ENCODE data around the gene BAIAP2L1. TPM values are rescaled to one million over a fixed set of nuclear protein-coding genes. Genes with fewer than 3 reads are reported as not detected.
"Not testable (repeated sequence)": the region's sequence is repeated elsewhere in the genome, so short reads cannot be mapped to it uniquely, and the experiment has no call there.

Gene BAIAP2L1, protein sequence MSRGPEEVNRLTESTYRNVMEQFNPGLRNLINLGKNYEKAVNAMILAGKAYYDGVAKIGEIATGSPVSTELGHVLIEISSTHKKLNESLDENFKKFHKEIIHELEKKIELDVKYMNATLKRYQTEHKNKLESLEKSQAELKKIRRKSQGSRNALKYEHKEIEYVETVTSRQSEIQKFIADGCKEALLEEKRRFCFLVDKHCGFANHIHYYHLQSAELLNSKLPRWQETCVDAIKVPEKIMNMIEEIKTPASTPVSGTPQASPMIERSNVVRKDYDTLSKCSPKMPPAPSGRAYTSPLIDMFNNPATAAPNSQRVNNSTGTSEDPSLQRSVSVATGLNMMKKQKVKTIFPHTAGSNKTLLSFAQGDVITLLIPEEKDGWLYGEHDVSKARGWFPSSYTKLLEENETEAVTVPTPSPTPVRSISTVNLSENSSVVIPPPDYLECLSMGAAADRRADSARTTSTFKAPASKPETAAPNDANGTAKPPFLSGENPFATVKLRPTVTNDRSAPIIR
- 20.6 TPM for total RNA-seq (ENCODE audit: unreplicated experiment)
- long read RNA-seq, transcript BAIAP2L1-201 (14 exons, 3,622 nt) = major isoform, 6 of 10 reads
- long read RNA-seq, partial matches to known transcripts = 0 of 10 reads
- long read RNA-seq, other reads (novel, unspliced or antisense) = 4 of 10 reads

DNA sequence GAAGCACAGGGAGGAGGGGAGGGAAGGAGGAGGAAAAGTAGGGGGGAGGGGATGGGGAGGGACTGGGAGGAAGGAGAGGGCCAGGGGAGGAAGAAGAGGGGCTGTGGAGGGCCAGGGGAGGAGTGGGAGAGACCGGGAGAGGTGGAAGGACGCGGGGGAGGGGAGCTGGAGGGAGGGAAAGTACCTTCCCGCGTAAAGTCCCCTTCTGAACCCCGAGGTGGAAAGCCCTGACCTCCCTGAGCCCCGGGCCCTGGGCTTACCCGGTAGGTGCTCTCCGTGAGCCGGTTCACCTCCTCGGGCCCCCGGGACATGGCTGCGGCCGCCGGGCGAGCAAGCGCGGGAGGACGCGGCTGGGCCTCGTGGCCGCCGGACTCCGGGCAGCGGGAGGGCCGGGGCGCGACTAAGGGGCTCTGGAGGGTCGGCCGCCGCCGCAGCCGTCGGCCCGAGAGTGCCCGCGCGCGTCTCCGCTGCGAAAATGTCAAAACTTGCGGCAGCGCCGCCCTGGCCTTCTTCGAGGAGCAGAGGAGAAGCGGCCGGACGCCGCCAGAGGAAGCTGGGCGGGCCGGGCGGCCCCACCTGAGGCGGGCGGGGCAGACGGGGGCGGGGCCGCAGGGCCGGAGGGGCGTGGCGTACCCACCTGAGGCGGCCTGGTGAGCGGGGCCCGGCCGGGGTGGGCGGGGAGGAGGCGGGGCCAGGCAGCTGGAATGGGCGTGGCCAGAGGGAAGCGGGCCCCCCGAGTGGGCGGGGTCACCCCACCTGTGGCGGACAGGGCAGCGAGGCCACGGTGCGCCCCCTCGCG is at the start of gene BAIAP2L1:
Gene BAIAP2L1 (minus strand): TSS at position 549 of the 799 bp plus-strand sequence. CDS start 238 bp downstream, at position 311.
- no peaks in the 10 kb centered on the region for H3K9me3 Mint-ChIP-seq (ENCODE audit: unreplicated experiment)
- DNase-seq (ENCODE audit: low spot score) = peak; percentile 99
- TF ChIP-seq, protein P1, sequence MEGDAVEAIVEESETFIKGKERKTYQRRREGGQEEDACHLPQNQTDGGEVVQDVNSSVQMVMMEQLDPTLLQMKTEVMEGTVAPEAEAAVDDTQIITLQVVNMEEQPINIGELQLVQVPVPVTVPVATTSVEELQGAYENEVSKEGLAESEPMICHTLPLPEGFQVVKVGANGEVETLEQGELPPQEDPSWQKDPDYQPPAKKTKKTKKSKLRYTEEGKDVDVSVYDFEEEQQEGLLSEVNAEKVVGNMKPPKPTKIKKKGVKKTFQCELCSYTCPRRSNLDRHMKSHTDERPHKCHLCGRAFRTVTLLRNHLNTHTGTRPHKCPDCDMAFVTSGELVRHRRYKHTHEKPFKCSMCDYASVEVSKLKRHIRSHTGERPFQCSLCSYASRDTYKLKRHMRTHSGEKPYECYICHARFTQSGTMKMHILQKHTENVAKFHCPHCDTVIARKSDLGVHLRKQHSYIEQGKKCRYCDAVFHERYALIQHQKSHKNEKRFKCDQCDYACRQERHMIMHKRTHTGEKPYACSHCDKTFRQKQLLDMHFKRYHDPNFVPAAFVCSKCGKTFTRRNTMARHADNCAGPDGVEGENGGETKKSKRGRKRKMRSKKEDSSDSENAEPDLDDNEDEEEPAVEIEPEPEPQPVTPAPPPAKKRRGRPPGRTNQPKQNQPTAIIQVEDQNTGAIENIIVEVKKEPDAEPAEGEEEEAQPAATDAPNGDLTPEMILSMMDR (IDR thresholded peaks at IDR 0.05; ENCODE audit: unreplicated experiment) = no peak
- peaks cover 10% of the 10 kb centered on the region for H3K4me1 Mint-ChIP-seq (ENCODE audit: unreplicated experiment)
- H3K4me3 Mint-ChIP-seq (ENCODE audit: unreplicated experiment) = peak within 1 kb of the TSS; percentile 89
- H3K27ac Mint-ChIP-seq (ENCODE audit: unreplicated experiment) = no peak within 1 kb of the TSS
- H3K36me3 Mint-ChIP-seq (ENCODE audit: low read depth, unreplicated experiment) = no peaks in the 10 kb centered on the region
- peaks cover 11% of the 10 kb centered on the region for H3K27me3 Mint-ChIP-seq (ENCODE audit: unreplicated experiment)

DNA sequence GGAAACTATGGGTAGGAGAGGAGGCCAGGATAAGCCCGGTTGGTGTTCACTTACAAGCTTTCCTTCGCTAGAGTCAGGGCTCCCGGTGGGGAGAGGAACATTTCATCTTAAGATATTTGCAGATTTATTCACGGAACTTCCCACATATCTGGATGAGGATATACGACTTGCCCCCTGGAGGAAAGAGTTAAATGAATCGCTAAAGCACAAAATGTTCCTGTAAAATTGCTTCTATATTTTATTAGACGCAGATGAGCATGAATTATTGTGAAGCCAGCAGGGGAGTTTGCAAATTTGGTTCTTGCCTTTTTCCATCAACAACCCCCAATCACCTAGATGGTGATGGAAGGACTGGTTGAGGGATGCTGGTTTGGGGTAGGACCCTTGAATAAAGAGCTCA is 47.9 kb upstream of the BAIAP2L1 start:
- peaks cover 9% of the 10 kb centered on the region for H3K9me3 Mint-ChIP-seq (ENCODE audit: unreplicated experiment)
- no peaks in the 10 kb centered on the region for H3K27me3 Mint-ChIP-seq (ENCODE audit: unreplicated experiment)
- H3K4me3 Mint-ChIP-seq (ENCODE audit: unreplicated experiment) = no peak overlapping the region
- TF ChIP-seq, protein P1 (IDR thresholded peaks at IDR 0.05; ENCODE audit: unreplicated experiment) = no peak
- no peak for DNase-seq (ENCODE audit: low spot score)
- H3K4me1 Mint-ChIP-seq (ENCODE audit: unreplicated experiment) = no peaks in the 10 kb centered on the region
- no peak overlapping the region for H3K27ac Mint-ChIP-seq (ENCODE audit: unreplicated experiment)
- H3K36me3 Mint-ChIP-seq (ENCODE audit: low read depth, unreplicated experiment) = no peaks in the 10 kb centered on the region

DNA sequence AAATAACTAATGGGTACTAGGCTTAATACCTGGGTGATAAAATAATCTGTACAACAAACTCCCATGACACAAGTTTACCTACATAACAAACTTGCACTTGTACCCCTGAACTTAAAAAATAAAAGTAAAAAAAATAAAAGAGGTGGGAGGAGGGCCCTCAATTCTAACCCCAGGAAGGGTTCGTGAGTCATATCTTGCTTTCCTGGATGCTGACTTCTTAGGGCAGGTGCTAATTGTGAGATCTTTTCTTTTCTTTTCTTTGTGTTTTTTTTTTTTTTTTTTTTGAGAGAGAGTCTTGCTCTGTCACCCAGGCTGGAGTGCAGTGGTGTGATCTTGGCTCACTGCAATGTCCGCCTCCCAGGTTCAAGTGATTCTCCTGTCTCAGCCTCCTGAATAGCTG is 40.1 kb upstream of the BAIAP2L1 start:
- DNase-seq (ENCODE audit: low spot score); H3K9me3 Mint-ChIP-seq (ENCODE audit: unreplicated experiment); H3K27me3 Mint-ChIP-seq (ENCODE audit: unreplicated experiment); H3K4me3 Mint-ChIP-seq (ENCODE audit: unreplicated experiment); H3K27ac Mint-ChIP-seq (ENCODE audit: unreplicated experiment); H3K4me1 Mint-ChIP-seq (ENCODE audit: unreplicated experiment); H3K36me3 Mint-ChIP-seq (ENCODE audit: low read depth, unreplicated experiment): not testable (repeated sequence)

DNA sequence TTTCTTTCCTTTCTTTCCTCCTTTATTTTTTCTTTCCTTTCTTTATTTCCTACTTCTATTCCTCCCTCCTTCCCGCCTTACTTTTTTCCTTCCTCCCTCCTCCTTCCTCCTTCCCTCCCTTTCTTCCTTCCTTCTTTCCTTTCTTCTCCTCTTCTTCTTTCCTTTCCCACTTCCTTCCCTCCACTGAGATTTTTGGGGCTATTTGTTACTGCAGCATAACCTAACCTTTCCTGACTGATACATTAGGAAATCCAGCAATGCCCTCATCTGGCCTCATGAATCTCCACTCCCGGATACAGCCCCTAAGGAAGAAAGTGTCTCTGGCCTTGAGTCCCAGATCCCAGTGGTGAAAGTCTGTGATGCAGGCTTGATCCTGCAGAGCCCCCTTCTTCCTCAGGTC is 38.6 kb upstream of the BAIAP2L1 start:
- Mint-ChIP-seq H3K27ac (ENCODE audit: unreplicated experiment) (no peak overlapping the region), H3K4me1 (ENCODE audit: unreplicated experiment) (peaks cover 3% of the 10 kb centered on the region), H3K4me3 (ENCODE audit: unreplicated experiment) (no peak overlapping the region), H3K27me3 (ENCODE audit: unreplicated experiment) (no peaks in the 10 kb centered on the region), H3K9me3 (ENCODE audit: unreplicated experiment) (no peaks in the 10 kb centered on the region), H3K36me3 (ENCODE audit: low read depth, unreplicated experiment) (no peaks in the 10 kb centered on the region)
- no peak for DNase-seq (ENCODE audit: low spot score)
- TF ChIP-seq, protein P1 (IDR thresholded peaks at IDR 0.05; ENCODE audit: unreplicated experiment) = no peak

DNA sequence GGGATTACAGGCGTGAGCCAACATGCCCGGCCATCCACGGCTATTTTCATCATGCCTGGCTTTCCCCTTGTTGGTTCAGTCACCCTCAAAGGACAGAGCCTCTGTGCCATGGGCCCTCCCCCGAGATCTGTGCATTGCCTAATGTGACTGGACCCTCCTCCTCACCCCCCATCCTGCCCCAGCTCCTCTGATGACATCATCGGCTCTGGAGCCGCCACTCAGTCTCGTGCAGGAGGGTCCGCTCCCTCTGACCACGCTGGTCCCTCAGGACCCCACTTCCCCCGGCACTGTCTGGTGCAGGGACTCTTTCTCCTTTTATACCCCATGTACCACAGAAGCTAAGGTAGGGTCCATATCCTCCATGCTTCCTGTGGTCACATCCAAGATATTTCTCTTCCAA is 33.2 kb upstream of the BAIAP2L1 start:
- Mint-ChIP-seq H3K4me1 (ENCODE audit: unreplicated experiment) (peaks cover 3% of the 10 kb centered on the region), H3K9me3 (ENCODE audit: unreplicated experiment) (no peaks in the 10 kb centered on the region), H3K36me3 (ENCODE audit: low read depth, unreplicated experiment) (no peaks in the 10 kb centered on the region), H3K27ac (ENCODE audit: unreplicated experiment) (no peak overlapping the region), H3K4me3 (ENCODE audit: unreplicated experiment) (no peak overlapping the region), H3K27me3 (ENCODE audit: unreplicated experiment) (no peaks in the 10 kb centered on the region)
- no peak for DNase-seq (ENCODE audit: low spot score)
- TF ChIP-seq, protein P1 (IDR thresholded peaks at IDR 0.05; ENCODE audit: unreplicated experiment) = no peak
